K562 (cell line): Measurements from ENCODE around the gene ERP29. TPM values are rescaled to one million over a fixed set of nuclear protein-coding genes. Genes with fewer than 3 reads are reported as not detected.

Experiments
- GABPB2 ChIP-seq: fragments of 250-450 bp; sonication (Bioruptor Pico); conservative IDR thresholded peaks from 2 replicates; pipeline ENCODE4 v1.5.1; 2021; ENCODE audit warnings: mild to moderate bottlenecking
- MBD2 ChIP-seq: sonication (generic); IDR thresholded peaks from 2 replicates; pipeline ENCODE4 v1.6.1; 2016; ENCODE audit warnings: low read depth, borderline replicate concordance
- MECOM ChIP-seq: fragments of 250-450 bp; sonication (Bioruptor Pico); IDR thresholded peaks from 2 replicates; pipeline ENCODE4 v1.8.0; 2022; ENCODE audit warnings: inconsistent platforms
- POLR2G ChIP-seq: fragments of 200-400 bp; formaldehyde crosslinking; IDR thresholded peaks from 2 replicates; pipeline ENCODE4 v1.6.1; 2017; ENCODE audit warnings: low read depth, mild to moderate bottlenecking, antibody characterized with exemption, low read length, moderate library complexity
- PREB ChIP-seq: sonication (generic); formaldehyde crosslinking; IDR thresholded peaks from 2 replicates; pipeline ENCODE4 v1.8.1; 2023; ENCODE audit warnings: mild to moderate bottlenecking, missing genetic modification reagents
- RNF219 ChIP-seq: fragments of 250-450 bp; sonication (Bioruptor Pico); IDR thresholded peaks from 2 replicates; pipeline ENCODE4 v1.5.0; 2022; ENCODE audit warnings: mild to moderate bottlenecking
- ZMIZ1 ChIP-seq, 2 experiments: fragments of 150-350 bp in 1 of 2; IDR thresholded peaks; 2 replicates each; pipeline ENCODE4 v1.6.1; 2012 to 2016; ENCODE audit warnings: low read depth in 2 of 2, low read length in 2 of 2, mild to moderate bottlenecking in 1 of 2, moderate library complexity in 1 of 2
- ZNF644 ChIP-seq: fragments of 200-800 bp; sonication (Bioruptor generic); IDR thresholded peaks from 2 replicates; pipeline ENCODE4 v1.6.1; 2016; ENCODE audit warnings: low read depth, missing genetic modification characterization, missing compliant biosample characterization
- ZNF717 ChIP-seq: fragments of 250-450 bp; sonication (Bioruptor Pico); IDR thresholded peaks from 2 replicates; pipeline ENCODE4 v1.5.0; 2021
- polyA plus RNA-seq, 8 experiments: library from polyadenylated mRNA; depleted of rRNA in 4 of 8; stranded (reverse) in 5 of 8; unstranded in 3 of 8; fragments of >200 nt; fragmentation: Nextera tagmentation in 2 of 8; fragmentation: Illumina TruSeq in 1 of 8; extraction: Ambion mirVana in 2 of 8; extraction: Trizol in 1 of 8; gene quantifications; 2 replicates each; pipeline versions ENCODE4 v1.2.1 to v1.2.3, GENCODE V29; 2011 to 2014; ENCODE audit warnings: inconsistent platforms in 1 of 8, missing spikeins in 1 of 8
- total RNA-seq, 7 experiments: library from RNA; depleted of rRNA in 6 of 7; stranded (reverse); fragments of >200 nt in 6 of 7; fragmentation: Illumina TruSeq in 2 of 7; extraction: Trizol in 2 of 7; gene quantifications; 2 replicates each; pipeline versions ENCODE4 v1.2.1 to v1.2.3, GENCODE V29; 2011 to 2021; ENCODE audit warnings: low replicate concordance in 1 of 7

Gene ERP29
- total and polyA plus RNA-seq, 9 of the 15 experiments (the other 6 are each of a cell fraction or from before 2014, with no cell fraction given), result 42.4 to 146 (median 111) TPM

- TF ChIP-seq RNF219 (CRISPR knock-in tag) (no peak), MBD2 (no peak), MECOM (CRISPR knock-in tag) (no peak), ZNF717 (0 out of 2 replicates have a peak, but pooled peaks have one; percentile 67), ZMIZ1 (IDR thresholded peaks at IDR 0.05; ENCODE audit: low read depth in 2 of 2, low read length in 2 of 2) (no peak; a peak in 1 of 4 replicates), PREB (CRISPR knock-in tag) (no peak), POLR2G (peak; percentile 84), GABPB2 (CRISPR knock-in tag) (no peak), ZNF644 (tag) (no peak)
These were observed 576 bp downstream of the ERP29 start (continued) for GRCh38 chr12:112013601-112014402.
